NCI-H526 treated with DMSO at 0.1 percent for 48 hours (cell line): ENCODE data around the gene EVC.
"Not testable (repeated sequence)": the region's sequence is repeated elsewhere in the genome, so short reads cannot be mapped to it uniquely, and the experiment has no call there.

Experiments used
- DNase-seq: peaks from one replicate; lab custom pipeline; 2025; lab: John Stamatoyannopoulos, UW

Gene EVC

DNA sequence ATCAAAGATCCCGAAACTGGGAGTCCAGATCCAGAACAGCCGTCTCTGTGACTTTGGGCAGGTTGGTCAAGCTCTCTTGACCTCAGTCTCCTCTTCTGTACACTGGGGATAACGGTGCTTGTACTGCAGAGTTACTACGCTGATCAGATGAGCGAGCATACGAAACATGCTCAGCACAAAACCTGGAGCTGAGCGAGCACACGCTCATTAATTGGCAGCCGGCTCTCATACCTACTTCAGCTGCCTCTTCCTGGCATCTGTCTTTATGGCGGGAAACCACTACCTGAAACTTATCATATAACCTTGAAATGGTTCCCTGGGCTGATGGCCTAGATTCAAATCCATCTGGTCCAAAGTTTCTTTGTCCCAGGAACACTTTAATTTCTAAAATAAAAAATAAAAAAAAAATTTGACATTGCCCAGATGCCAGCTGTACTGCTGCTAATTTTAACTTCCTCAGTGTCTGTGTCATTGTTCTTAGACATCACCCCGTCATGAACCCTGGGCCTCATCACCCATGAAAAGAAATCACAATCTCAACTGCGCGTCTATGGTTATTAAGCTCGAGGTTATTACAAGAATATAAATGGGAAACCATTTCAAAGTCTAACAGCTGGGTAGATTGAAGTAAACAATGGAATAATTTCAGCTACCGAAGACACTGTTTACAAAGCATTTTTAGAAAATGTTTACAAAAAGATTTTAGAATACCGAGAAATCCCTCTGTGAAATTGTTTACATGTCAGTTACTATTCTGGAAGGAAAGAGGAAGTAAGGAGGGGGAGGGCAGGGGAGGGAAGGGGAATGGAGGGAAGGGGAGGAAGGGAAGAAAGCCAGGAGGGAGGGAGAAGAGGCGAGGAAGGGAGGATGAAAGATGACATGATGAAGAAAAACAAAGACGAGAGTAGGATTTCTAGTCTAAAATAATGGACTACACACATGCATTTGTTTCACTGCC is 132.9 kb downstream of the EVC start:
- DNase-seq: no peak

DNA sequence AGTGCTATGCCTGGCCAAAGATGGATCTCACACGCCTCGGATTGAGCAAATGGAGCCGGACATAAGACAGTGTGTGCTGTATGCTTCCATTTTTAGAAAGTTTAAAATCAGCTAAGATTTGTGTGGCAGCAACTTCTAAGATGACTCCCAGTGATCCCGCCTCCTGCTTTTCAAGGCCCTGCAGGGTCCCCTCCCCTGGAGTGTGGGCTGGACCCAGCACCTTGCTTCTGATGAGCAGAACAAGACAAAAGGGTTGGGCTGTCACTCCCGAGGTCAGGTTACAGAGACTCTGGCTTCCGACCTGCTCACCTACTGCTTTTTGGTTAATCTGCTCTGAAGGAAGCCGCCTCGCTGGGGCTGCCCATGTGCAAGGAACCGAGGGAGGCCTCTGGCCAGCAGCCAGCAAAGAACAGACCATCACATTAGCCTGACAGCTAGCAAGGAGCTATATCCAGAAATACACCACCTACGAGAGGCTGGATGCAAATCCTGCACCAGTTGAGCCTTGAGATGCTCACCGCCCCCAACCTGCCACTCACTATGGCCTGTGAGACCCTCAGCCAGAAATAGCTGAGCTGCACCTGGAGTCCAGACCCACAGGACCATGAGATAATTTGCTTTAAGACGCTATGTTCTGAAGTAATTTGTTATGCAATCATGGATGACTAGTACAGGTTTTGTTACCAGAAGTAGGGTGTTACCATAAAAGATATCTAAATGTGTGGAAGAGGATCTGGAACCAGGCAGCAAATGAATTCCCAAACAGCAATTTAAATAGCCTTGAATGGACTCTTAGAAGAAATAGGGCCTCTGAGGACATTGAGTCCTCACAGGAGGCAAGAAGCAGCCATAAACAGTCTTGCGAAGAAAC is 134.3 kb downstream of the EVC start:
- DNase-seq: no peak

DNA sequence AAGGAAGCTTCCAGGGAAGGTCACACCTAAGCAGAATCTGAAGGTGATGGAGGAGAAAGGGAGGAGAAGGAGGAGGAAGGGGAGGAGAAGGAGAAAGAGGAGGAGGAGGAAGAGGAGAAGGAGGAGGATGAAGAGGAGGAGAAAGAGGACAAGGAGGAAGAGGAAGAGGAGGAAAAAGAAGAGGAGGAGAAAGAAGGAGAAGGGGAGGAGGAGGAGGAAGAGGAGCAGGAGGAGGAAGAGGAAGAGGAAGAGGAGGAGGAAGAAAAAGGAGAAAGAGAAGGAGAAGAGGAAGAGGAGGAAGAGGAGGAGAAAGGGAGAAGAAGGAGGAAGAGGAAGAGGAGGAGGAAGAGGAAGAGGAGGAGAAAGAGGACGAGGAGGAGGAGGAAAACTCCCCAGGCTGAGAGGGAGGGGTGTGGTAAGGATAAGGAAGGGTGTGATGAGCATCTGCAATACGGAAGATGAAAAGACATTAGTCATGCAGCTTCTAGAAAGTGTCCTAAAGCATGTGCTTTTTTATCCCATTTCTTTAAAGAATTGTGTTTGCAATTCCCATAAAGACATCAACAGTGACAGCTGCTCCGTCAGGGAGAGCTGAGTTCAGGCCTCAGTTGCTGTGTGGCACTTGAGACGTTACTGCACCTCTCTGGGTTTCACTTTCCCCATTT is 140.8 kb downstream of the EVC start:
- no peak for DNase-seq

DNA sequence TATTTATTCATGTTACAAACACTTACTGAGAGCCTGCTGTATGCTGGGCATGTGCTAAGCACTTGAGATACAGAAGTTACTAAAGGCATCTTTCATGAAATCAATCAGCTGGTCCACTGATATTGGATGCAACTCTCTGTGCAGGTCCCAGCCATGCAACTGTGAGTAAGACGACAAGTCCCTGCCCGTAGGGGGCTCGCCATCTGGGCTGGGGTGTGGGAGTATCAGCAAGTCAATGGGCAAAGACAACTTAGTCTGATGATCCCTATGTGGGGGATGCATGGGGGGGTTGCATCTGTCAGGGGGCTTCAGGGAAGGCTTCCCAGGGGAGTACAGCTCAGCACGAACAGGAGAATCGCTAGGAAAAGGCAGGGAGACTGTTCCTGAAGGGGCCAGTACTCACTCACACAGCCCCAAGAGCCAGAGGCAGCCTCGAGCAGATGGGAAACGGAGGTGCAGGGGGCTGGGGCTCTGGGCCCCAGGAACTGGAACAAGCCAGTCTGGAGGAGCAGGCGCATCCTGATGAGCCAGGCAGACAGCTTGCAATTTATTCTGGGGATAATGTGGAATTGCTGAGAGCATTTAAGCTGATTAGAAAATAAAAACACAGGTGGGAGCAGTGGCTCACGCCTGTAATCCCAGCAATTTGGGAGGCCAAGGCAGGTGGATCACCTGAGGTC is 141.7 kb downstream of the EVC start:
- DNase-seq: no peak

DNA sequence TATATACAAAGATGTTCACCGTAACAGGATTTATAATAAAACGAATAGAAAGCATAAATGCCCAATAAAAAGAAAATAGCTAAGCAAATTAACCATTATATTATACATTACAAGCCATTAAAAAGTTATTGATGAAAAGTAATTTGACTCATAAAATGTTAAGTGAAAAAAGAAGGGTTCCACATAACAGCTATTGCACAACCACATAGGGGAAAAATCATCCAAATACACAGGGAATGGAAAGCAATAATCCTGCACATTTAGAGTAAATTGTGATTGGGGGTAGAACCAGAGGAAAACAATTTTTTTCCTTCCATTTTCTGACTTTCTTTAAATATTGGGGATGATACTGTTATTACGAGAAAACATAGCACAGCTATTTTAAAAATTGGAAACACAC is 143.9 kb downstream of the EVC start:
- DNase-seq: no peak

DNA sequence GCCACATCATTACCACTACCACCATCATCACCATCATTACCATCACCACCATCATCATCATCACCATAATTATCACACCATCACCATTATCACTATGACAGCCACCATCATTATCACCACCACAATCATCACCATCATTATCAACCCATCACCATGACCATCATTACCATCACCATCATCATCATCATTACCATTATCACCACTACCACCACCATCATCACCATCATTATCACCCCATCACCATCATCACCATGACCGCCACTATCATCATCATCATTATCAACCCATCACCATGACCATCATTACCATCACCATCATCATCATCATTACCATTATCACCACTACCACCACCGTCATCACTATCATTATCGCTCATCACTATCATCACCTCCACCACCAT is 145.4 kb downstream of the EVC start:
- DNase-seq: not testable (repeated sequence)

DNA sequence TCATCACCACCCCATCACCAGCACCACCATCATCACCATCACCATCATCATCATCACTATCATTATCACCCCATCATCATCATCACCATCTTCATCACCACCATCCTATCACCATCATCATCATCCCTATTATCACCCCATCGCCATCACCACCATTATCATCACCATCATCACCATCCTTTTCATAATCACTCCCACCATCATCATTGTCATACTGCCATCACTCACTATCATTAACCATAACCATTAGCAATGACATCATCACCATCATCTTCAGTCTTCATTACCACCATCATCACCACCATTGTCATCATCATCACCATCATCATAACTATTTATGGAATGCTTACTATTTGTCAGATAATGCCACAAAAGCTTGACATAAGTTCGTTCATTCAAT is 146.2 kb downstream of the EVC start:
- DNase-seq: no peak

DNA sequence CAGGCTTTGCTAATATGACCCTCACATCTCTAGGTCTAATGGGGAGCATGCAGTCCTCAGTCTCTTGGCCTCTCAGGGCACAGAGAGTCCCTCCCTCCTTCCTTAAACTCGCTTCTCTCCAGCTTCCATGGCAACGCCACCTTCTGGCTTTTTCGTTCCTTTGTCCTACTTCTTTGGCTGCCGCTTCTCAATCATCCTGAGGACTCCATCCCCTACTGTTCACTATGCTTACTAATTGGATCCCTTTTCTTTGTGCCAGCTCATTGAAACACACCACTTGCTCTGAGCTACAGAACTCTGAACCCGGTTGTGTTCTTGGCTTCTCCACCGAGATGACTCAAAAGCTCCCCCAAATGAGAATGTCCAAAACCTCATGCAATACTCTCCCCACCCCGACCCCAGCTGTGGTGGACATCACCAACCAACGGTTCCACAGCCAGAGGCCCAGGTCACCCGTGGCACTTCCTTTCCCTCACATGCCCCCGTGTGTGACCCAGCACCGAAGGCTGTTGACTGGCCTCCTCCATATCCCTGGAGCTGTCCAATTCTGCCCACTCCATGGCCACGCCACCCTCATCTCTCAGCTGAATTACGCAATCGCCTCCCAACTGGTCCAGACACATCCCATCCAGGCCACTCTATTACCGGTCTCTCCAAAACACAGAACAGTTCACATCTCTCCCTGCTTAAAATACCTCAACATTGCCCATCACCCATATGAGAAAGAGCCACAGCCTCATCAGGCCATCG is 147.2 kb downstream of the EVC start:
- DNase-seq: no peak

DNA sequence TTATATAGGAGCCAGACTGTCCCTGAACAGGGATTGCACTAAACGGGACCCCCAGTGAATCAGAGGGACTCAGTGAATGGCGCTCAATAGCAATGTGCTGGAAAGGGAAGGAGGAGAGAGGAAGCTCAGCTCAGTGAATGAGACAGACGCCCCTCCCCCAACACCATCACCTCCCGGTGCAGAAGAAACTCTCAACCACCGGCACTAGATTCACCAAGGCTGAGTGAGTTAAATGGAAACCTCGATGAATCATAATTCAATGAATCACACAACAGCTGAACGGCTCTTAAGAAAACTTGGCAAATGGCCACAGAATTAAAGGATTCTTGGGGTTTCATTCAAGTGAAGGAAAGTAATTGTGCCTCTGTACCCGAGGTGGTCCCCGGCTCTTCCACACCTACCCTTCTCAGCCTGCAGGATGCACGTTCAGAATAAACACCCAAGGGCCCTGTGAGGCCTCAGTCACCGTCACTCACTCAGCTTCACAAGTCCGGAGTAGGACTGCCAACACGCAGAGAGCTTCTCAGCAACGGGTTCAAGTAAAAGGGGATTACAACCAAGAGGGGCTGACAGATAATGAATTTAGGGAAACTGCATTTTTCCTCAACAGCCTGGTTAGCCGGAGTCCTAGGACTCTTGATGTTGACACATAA is 152.6 kb downstream of the EVC start:
- no peak for DNase-seq
